WTC11 (cell line): ENCODE results near the gene CARD9. TPM values are rescaled to one million over a fixed set of nuclear protein-coding genes. Genes with fewer than 3 reads are reported as not detected.

Experiments
- ATAC-seq: fragments of 200-7000 bp; cut with Tn5 transposase; 2 replicates; pipeline ENCODE4 v1.10.0; 2021; ENCODE audit warnings: mild to moderate bottlenecking, moderate library complexity
- CTCF ChIA-PET: fragments of 300-600 bp; sonication (Branson Sonifier 250); formaldehyde crosslinking; loops from one replicate; lab custom pipeline; 2021; ENCODE audit warnings: antibody characterized with exemption; lab: Charles Lee
- POLR2A ChIA-PET: fragments of 350-600 bp; sonication (Branson Sonifier 250); formaldehyde crosslinking; loops from one replicate; lab custom pipeline; 2021; ENCODE audit warnings: antibody characterized with exemption; lab: Charles Lee
- DNase-seq: peaks from one replicate; pipeline ENCODE4 v3.0.0; 2021; ENCODE audit warnings: low spot score
- H3K27ac Mint-ChIP-seq: 2 replicates; pipeline ENCODE4 v1.8.0; 2021; ENCODE audit warnings: mixed read lengths
- H3K27me3 Mint-ChIP-seq: 2 replicates; pipeline ENCODE4 v1.8.0; 2021; ENCODE audit warnings: low read depth, mild to moderate bottlenecking, moderate library complexity, mixed read lengths
- H3K36me3 Mint-ChIP-seq: 2 replicates; pipeline ENCODE4 v1.8.0; 2021; ENCODE audit warnings: mixed read lengths
- H3K4me1 Mint-ChIP-seq: 2 replicates; pipeline ENCODE4 v1.8.0; 2022; ENCODE audit warnings: mixed read lengths
- H3K4me3 Mint-ChIP-seq: 2 replicates; pipeline ENCODE4 v1.8.0; 2021; ENCODE audit warnings: mild to moderate bottlenecking, moderate library complexity, mixed read lengths
- H3K9me3 Mint-ChIP-seq: 2 replicates; pipeline ENCODE4 v1.8.0; 2021; ENCODE audit warnings: mixed read lengths
- ELF4 ChIP-seq: sonication (generic); formaldehyde crosslinking; IDR thresholded peaks from 2 replicates; pipeline ENCODE4 v1.8.1; 2022; ENCODE audit warnings: low read depth, mild to moderate bottlenecking, moderate library complexity, missing genetic modification reagents
- JUN ChIP-seq: sonication (generic); formaldehyde crosslinking; IDR thresholded peaks from 2 replicates; pipeline ENCODE4 v1.8.0; 2023; ENCODE audit warnings: mild to moderate bottlenecking, missing genetic modification reagents
- OVOL2 ChIP-seq: fragments of 250-450 bp; sonication (Bioruptor Pico); IDR thresholded peaks from 2 replicates; pipeline ENCODE4 v1.9.0; 2021; ENCODE audit warnings: mild to moderate bottlenecking, borderline replicate concordance
- SP1 ChIP-seq: sonication (generic); formaldehyde crosslinking; conservative IDR thresholded peaks from 2 replicates; pipeline ENCODE4 v1.8.1; 2022; ENCODE audit warnings: missing genetic modification reagents
- ZBTB21 ChIP-seq: sonication (generic); formaldehyde crosslinking; IDR thresholded peaks from 2 replicates; pipeline ENCODE4 v1.8.1; 2023; ENCODE audit warnings: mild to moderate bottlenecking, missing genetic modification reagents, borderline replicate concordance
- ZNF121 ChIP-seq: sonication (generic); formaldehyde crosslinking; IDR thresholded peaks from 2 replicates; pipeline ENCODE4 v1.8.0; 2023; ENCODE audit warnings: missing genetic modification reagents
- ZNF396 ChIP-seq: fragments of 250-450 bp; sonication (Bioruptor Pico); IDR thresholded peaks from 2 replicates; pipeline ENCODE4 v1.8.0; 2021; ENCODE audit warnings: mild to moderate bottlenecking, moderate library complexity, borderline replicate concordance
- total RNA-seq: library from RNA; stranded (reverse); gene quantifications from 3 replicates; pipeline ENCODE4 v1.2.3, GENCODE V29; 2021
- TF ChIP-seq, protein P1 (sequence below): sonication (generic); formaldehyde crosslinking; IDR thresholded peaks from 2 replicates; pipeline ENCODE4 v1.8.0; 2022; ENCODE audit warnings: missing genetic modification reagents
- TF ChIP-seq, protein P2 (sequence below): fragments of 250-450 bp; sonication (Bioruptor Pico); IDR thresholded peaks from 2 replicates; pipeline ENCODE4 v1.9.0; 2021; ENCODE audit warnings: mild to moderate bottlenecking
- TF ChIP-seq, protein P3 (sequence below): sonication (generic); formaldehyde crosslinking; IDR thresholded peaks from 2 replicates; pipeline ENCODE4 v1.8.1; 2022; ENCODE audit warnings: missing genetic modification reagents, borderline replicate concordance
- TF ChIP-seq, protein P4 (sequence below): sonication (generic); formaldehyde crosslinking; IDR thresholded peaks from 2 replicates; pipeline ENCODE4 v1.8.0; 2023; ENCODE audit warnings: missing genetic modification reagents, mild to moderate bottlenecking, borderline replicate concordance
- TF ChIP-seq, protein P5 (sequence below): sonication (generic); formaldehyde crosslinking; IDR thresholded peaks from 2 replicates; pipeline ENCODE4 v1.8.1; 2022; ENCODE audit warnings: low read depth, missing genetic modification reagents, borderline replicate concordance
- TF ChIP-seq, protein P6 (sequence below): sonication (generic); formaldehyde crosslinking; IDR thresholded peaks from 2 replicates; pipeline ENCODE4 v1.8.0; 2023; ENCODE audit warnings: missing genetic modification reagents
- TF ChIP-seq, protein P7 (sequence below): sonication (generic); formaldehyde crosslinking; IDR thresholded peaks from 2 replicates; pipeline ENCODE4 v1.8.0; 2022; ENCODE audit warnings: mild to moderate bottlenecking, missing genetic modification reagents
- TF ChIP-seq, protein P8 (sequence below): fragments of 250-450 bp; sonication (Bioruptor Pico); IDR thresholded peaks from 2 replicates; pipeline ENCODE4 v1.9.0; 2021; ENCODE audit warnings: mild to moderate bottlenecking, borderline replicate concordance
- TF ChIP-seq, protein P9 (sequence below): sonication (generic); formaldehyde crosslinking; IDR thresholded peaks from 2 replicates; pipeline ENCODE4 v1.8.0; 2022; ENCODE audit warnings: mild to moderate bottlenecking, missing genetic modification reagents

The CARD9 gene
- total RNA-seq, 1 experiment from 2014 or later, result 0.96 TPM

DNA sequence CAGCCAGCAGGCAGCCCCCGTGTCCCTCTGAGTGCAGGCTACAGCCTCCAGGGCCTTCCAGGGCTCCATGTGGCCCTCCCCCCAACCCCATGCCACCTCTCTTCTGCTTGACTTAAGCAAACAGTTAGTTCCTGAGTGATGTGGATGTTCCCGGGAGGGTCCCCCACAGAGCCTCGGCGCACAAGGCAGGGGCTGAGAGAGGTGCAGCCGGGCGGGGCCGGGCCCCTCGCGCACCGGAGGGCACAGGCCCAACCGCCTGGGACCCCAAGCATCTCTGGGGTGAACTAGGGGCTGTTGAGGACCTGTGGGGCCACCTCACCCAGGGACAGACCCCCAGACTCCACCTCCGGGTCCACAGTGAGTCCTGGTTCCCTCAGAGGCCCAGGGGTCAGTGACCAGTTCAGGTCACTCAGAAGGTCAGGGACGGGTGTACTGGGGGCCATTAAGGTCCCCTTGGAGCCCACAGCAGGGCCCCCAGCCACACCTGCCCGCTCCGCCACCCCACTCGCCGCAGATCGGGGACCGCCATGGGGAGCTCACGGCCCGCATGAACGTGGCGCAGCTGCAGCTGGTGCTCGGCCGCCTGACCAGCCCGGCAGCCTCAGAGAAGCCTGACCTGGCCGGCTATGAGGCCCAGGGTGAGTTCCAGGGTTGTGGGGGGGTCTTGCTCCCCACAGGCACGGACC is 33.0 kb downstream of the CARD9 start:
- H3K27me3 Mint-ChIP-seq, result no peaks in the 10 kb centered on the region
- POLR2A ChIA-PET, result no interaction called here
- no peaks in the 10 kb centered on the region for H3K4me1 Mint-ChIP-seq
- no peaks in the 10 kb centered on the region for H3K36me3 Mint-ChIP-seq
- H3K9me3 Mint-ChIP-seq, result no peaks in the 10 kb centered on the region
- no peak overlapping the region for H3K4me3 Mint-ChIP-seq
- ATAC-seq (no peak), DNase-seq (no peak)
- H3K27ac Mint-ChIP-seq, result no peak overlapping the region
- CTCF ChIA-PET, result interaction anchor here (0.7 to 1.9 kb wide), 8 partner anchors 18 to 49 kb away, joined by 3 to 36 read pairs (median 8); partner anchors contain the start of gene DNLZ
- TF ChIP-seq, protein P1, sequence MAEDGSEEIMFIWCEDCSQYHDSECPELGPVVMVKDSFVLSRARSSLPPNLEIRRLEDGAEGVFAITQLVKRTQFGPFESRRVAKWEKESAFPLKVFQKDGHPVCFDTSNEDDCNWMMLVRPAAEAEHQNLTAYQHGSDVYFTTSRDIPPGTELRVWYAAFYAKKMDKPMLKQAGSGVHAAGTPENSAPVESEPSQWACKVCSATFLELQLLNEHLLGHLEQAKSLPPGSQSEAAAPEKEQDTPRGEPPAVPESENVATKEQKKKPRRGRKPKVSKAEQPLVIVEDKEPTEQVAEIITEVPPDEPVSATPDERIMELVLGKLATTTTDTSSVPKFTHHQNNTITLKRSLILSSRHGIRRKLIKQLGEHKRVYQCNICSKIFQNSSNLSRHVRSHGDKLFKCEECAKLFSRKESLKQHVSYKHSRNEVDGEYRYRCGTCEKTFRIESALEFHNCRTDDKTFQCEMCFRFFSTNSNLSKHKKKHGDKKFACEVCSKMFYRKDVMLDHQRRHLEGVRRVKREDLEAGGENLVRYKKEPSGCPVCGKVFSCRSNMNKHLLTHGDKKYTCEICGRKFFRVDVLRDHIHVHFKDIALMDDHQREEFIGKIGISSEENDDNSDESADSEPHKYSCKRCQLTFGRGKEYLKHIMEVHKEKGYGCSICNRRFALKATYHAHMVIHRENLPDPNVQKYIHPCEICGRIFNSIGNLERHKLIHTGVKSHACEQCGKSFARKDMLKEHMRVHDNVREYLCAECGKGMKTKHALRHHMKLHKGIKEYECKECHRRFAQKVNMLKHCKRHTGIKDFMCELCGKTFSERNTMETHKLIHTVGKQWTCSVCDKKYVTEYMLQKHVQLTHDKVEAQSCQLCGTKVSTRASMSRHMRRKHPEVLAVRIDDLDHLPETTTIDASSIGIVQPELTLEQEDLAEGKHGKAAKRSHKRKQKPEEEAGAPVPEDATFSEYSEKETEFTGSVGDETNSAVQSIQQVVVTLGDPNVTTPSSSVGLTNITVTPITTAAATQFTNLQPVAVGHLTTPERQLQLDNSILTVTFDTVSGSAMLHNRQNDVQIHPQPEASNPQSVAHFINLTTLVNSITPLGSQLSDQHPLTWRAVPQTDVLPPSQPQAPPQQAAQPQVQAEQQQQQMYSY, result no peak
- TF ChIP-seq, protein P2, sequence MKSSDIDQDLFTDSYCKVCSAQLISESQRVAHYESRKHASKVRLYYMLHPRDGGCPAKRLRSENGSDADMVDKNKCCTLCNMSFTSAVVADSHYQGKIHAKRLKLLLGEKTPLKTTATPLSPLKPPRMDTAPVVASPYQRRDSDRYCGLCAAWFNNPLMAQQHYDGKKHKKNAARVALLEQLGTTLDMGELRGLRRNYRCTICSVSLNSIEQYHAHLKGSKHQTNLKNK (CRISPR knock-in tag), result no peak
- no peak for TF ChIP-seq JUN (CRISPR knock-in tag)
- TF ChIP-seq, protein P3, sequence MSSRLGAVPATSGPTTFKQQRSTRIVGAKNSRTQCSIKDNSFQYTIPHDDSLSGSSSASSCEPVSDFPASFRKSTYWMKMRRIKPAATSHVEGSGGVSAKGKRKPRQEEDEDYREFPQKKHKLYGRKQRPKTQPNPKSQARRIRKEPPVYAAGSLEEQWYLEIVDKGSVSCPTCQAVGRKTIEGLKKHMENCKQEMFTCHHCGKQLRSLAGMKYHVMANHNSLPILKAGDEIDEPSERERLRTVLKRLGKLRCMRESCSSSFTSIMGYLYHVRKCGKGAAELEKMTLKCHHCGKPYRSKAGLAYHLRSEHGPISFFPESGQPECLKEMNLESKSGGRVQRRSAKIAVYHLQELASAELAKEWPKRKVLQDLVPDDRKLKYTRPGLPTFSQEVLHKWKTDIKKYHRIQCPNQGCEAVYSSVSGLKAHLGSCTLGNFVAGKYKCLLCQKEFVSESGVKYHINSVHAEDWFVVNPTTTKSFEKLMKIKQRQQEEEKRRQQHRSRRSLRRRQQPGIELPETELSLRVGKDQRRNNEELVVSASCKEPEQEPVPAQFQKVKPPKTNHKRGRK (CRISPR knock-in tag), result no peak
- TF ChIP-seq, protein P4, sequence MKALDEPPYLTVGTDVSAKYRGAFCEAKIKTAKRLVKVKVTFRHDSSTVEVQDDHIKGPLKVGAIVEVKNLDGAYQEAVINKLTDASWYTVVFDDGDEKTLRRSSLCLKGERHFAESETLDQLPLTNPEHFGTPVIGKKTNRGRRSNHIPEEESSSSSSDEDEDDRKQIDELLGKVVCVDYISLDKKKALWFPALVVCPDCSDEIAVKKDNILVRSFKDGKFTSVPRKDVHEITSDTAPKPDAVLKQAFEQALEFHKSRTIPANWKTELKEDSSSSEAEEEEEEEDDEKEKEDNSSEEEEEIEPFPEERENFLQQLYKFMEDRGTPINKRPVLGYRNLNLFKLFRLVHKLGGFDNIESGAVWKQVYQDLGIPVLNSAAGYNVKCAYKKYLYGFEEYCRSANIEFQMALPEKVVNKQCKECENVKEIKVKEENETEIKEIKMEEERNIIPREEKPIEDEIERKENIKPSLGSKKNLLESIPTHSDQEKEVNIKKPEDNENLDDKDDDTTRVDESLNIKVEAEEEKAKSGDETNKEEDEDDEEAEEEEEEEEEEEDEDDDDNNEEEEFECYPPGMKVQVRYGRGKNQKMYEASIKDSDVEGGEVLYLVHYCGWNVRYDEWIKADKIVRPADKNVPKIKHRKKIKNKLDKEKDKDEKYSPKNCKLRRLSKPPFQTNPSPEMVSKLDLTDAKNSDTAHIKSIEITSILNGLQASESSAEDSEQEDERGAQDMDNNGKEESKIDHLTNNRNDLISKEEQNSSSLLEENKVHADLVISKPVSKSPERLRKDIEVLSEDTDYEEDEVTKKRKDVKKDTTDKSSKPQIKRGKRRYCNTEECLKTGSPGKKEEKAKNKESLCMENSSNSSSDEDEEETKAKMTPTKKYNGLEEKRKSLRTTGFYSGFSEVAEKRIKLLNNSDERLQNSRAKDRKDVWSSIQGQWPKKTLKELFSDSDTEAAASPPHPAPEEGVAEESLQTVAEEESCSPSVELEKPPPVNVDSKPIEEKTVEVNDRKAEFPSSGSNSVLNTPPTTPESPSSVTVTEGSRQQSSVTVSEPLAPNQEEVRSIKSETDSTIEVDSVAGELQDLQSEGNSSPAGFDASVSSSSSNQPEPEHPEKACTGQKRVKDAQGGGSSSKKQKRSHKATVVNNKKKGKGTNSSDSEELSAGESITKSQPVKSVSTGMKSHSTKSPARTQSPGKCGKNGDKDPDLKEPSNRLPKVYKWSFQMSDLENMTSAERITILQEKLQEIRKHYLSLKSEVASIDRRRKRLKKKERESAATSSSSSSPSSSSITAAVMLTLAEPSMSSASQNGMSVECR (CRISPR knock-in tag), result no peak
- TF ChIP-seq, protein P5, sequence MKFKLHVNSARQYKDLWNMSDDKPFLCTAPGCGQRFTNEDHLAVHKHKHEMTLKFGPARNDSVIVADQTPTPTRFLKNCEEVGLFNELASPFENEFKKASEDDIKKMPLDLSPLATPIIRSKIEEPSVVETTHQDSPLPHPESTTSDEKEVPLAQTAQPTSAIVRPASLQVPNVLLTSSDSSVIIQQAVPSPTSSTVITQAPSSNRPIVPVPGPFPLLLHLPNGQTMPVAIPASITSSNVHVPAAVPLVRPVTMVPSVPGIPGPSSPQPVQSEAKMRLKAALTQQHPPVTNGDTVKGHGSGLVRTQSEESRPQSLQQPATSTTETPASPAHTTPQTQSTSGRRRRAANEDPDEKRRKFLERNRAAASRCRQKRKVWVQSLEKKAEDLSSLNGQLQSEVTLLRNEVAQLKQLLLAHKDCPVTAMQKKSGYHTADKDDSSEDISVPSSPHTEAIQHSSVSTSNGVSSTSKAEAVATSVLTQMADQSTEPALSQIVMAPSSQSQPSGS (CRISPR knock-in tag), result no peak
- TF ChIP-seq, protein P6, sequence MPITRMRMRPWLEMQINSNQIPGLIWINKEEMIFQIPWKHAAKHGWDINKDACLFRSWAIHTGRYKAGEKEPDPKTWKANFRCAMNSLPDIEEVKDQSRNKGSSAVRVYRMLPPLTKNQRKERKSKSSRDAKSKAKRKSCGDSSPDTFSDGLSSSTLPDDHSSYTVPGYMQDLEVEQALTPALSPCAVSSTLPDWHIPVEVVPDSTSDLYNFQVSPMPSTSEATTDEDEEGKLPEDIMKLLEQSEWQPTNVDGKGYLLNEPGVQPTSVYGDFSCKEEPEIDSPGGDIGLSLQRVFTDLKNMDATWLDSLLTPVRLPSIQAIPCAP, result no peak
- no peak for TF ChIP-seq ZNF396 (CRISPR knock-in tag)
- no peak for TF ChIP-seq SP1 (CRISPR knock-in tag)
- no peak for TF ChIP-seq ELF4 (CRISPR knock-in tag)
- TF ChIP-seq OVOL2 (CRISPR knock-in tag), result no peak
- TF ChIP-seq, protein P7, sequence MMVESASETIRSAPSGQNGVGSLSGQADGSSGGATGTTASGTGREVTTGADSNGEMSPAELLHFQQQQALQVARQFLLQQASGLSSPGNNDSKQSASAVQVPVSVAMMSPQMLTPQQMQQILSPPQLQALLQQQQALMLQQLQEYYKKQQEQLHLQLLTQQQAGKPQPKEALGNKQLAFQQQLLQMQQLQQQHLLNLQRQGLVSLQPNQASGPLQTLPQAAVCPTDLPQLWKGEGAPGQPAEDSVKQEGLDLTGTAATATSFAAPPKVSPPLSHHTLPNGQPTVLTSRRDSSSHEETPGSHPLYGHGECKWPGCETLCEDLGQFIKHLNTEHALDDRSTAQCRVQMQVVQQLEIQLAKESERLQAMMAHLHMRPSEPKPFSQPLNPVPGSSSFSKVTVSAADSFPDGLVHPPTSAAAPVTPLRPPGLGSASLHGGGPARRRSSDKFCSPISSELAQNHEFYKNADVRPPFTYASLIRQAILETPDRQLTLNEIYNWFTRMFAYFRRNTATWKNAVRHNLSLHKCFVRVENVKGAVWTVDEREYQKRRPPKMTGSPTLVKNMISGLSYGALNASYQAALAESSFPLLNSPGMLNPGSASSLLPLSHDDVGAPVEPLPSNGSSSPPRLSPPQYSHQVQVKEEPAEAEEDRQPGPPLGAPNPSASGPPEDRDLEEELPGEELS (CRISPR knock-in tag), result no peak
- TF ChIP-seq, protein P8, sequence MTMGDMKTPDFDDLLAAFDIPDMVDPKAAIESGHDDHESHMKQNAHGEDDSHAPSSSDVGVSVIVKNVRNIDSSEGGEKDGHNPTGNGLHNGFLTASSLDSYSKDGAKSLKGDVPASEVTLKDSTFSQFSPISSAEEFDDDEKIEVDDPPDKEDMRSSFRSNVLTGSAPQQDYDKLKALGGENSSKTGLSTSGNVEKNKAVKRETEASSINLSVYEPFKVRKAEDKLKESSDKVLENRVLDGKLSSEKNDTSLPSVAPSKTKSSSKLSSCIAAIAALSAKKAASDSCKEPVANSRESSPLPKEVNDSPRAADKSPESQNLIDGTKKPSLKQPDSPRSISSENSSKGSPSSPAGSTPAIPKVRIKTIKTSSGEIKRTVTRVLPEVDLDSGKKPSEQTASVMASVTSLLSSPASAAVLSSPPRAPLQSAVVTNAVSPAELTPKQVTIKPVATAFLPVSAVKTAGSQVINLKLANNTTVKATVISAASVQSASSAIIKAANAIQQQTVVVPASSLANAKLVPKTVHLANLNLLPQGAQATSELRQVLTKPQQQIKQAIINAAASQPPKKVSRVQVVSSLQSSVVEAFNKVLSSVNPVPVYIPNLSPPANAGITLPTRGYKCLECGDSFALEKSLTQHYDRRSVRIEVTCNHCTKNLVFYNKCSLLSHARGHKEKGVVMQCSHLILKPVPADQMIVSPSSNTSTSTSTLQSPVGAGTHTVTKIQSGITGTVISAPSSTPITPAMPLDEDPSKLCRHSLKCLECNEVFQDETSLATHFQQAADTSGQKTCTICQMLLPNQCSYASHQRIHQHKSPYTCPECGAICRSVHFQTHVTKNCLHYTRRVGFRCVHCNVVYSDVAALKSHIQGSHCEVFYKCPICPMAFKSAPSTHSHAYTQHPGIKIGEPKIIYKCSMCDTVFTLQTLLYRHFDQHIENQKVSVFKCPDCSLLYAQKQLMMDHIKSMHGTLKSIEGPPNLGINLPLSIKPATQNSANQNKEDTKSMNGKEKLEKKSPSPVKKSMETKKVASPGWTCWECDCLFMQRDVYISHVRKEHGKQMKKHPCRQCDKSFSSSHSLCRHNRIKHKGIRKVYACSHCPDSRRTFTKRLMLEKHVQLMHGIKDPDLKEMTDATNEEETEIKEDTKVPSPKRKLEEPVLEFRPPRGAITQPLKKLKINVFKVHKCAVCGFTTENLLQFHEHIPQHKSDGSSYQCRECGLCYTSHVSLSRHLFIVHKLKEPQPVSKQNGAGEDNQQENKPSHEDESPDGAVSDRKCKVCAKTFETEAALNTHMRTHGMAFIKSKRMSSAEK (CRISPR knock-in tag), result no peak
- TF ChIP-seq ZBTB21 (CRISPR knock-in tag), result no peak
- TF ChIP-seq, protein P9, sequence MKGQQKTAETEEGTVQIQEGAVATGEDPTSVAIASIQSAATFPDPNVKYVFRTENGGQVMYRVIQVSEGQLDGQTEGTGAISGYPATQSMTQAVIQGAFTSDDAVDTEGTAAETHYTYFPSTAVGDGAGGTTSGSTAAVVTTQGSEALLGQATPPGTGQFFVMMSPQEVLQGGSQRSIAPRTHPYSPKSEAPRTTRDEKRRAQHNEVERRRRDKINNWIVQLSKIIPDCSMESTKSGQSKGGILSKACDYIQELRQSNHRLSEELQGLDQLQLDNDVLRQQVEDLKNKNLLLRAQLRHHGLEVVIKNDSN (CRISPR knock-in tag), result no peak
- no peak for TF ChIP-seq ZNF121 (CRISPR knock-in tag)
